ENCODE results near the gene GRHL1.

GRHL1 gene

GRCh38 chr2:9983401-9984216 is 32.1 kb downstream of the GRHL1 start:
- no peak overlapping the region for H3K4me3 ChIP-seq (replicated peaks; ENCODE audit: low read depth, low read length)
- peak; percentile 77 for DNase-seq (ENCODE audit: extremely low read depth, low read depth)
- TF ChIP-seq CTCF (IDR thresholded peaks at IDR 0.05; ENCODE audit: low read depth, low read length, missing control alignments) = no peak

- peak; percentile 55 for TF ChIP-seq CTCF (IDR thresholded peaks at IDR 0.05; ENCODE audit: low read depth, low read length, missing control alignments)
- H3K4me3 ChIP-seq (replicated peaks; ENCODE audit: low read depth, low read length) = no peak overlapping the region
- no peak for DNase-seq (ENCODE audit: extremely low read depth, low read depth)
Observed at GRCh38 chr2:9984217-9984739, 32.8 kb downstream of the GRHL1 start.

GRCh38 chr2:9984871-9985480 is 33.5 kb downstream of the GRHL1 start:
- TF ChIP-seq CTCF (IDR thresholded peaks at IDR 0.05; ENCODE audit: low read depth, low read length, missing control alignments) = no peak
- no peak overlapping the region for H3K4me3 ChIP-seq (replicated peaks; ENCODE audit: low read depth, low read length)
- no peak for DNase-seq (ENCODE audit: extremely low read depth, low read depth)

- H3K4me3 ChIP-seq (replicated peaks; ENCODE audit: low read depth, low read length) = no peak overlapping the region
- TF ChIP-seq CTCF (IDR thresholded peaks at IDR 0.05; ENCODE audit: low read depth, low read length, missing control alignments) = no peak
- DNase-seq (ENCODE audit: extremely low read depth, low read depth) = no peak
Observed at GRCh38 chr2:9985531-9986328, 34.2 kb downstream of the GRHL1 start.

- TF ChIP-seq CTCF (IDR thresholded peaks at IDR 0.05; ENCODE audit: low read depth, low read length, missing control alignments) = no peak
- H3K4me3 ChIP-seq (replicated peaks; ENCODE audit: low read depth, low read length) = no peak overlapping the region
- DNase-seq (ENCODE audit: extremely low read depth, low read depth) = no peak
Observed at GRCh38 chr2:9988320-9988719, 36.8 kb downstream of the GRHL1 start.

GRCh38 chr2:9990736-9991135 is 39.2 kb downstream of the GRHL1 start:
- no peak for DNase-seq (ENCODE audit: extremely low read depth, low read depth)
- TF ChIP-seq CTCF (IDR thresholded peaks at IDR 0.05; ENCODE audit: low read depth, low read length, missing control alignments) = no peak
- H3K4me3 ChIP-seq (replicated peaks; ENCODE audit: low read depth, low read length) = no peak overlapping the region
